ENCODE data around the gene ALG2. TPM values are rescaled to one million over a fixed set of nuclear protein-coding genes. Genes with fewer than 3 reads are reported as not detected.

ALG2 gene
- total RNA-seq, 8 experiments from 2014 or later: 16.7 to 62.2 (median 27.8) TPM

DNA sequence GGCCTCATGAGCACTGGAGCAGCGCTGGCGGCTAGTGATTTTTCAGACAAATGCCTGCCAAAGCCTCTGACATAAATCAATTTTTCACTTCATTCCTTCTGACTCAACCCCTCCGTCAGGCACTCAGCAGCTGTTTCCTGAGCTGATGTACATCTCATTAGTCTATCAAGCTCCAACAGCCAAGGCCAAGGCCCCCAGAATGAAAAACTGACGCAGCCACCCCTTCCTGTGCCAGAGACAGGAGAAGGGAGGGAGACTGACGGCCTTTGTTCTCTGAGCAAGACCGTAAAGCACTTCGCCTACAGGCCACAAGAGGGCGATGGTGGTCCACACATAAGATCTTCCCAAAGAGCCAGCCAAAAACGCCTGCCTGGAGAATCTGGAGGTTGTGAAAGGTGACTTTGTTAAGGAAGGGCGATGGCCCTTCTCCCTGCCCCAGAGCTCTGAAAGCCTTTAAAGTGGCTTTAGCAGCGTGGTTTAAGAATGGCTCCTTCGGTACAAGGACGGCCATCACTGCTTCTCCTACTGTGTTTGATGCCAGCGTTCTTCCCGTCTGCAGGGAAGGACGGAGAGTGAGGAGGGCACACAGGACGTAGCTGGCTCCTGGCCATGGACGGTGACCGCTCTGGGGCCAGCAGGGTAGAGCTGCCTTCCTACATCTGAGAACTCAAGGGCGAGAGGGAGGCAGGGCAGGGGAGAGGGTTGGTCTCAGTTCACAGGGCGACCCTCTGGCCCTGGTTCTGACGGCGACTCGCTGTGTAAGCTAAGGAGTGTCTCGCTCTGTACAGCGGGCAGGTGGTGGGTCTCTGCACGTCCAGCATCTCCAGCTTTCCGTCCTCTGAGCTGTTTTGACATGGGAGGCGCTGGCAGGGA is 37.0 kb downstream of the ALG2 start:
- Histone ChIP-seq H3K4me1 (replicated peaks in 1 of 2) (peaks cover 20 to 26% of the 10 kb centered on the region in 2 donors), H3K4me3 (no peak overlapping the region), H3K27ac (peak overlapping the region; percentile 26 to 42)
- in situ Hi-C loops (cut with MboI; ENCODE audit: low pct_unique_long_range_greater_than_20kb in 2 of 9, low sequenced_read_pairs in 9 of 9, unreplicated experiment in 9 of 9): loop anchor here in 3 of 9 experiments (10.0 to 25.0 kb wide), 4 partner anchors 628 to 1403 kb away; partner anchors contain the start of genes CAVIN4 (in 1 of the 3) and NR4A3 (in 1 of the 3)
- 4 to 72% (median 32%) methylated on average over 2 to 15 of the region's 29 CpGs; no CpG with 5 or more reads in 3 of the 10 experiments for WGBS, 10 experiments
- peak; percentile 90 to 99 (median 96) for ATAC-seq (replicated peaks in 6 of 8)

DNA sequence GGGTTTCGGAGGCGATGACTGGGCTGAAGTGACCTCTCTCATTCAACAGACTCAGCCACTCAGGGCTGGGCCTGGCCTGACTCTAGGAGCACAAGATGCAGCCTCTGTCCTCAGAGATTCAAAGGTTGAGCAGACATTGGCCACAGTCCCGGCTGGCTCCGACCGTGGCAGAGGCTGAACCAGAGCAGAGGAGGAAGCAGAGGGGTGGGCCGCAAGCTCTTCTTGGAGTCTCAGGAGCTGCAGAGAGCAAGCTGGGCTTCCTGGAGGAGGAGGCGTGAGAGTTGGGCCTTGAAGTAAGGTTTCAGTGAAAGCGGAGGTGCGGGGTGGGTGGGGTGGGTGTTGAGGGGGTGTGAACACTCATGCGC is 37.6 kb downstream of the ALG2 start:
- Histone ChIP-seq H3K27ac (peak overlapping the region; percentile 26 to 42), H3K4me3 (no peak overlapping the region), H3K4me1 (replicated peaks in 1 of 2) (peaks cover 20% of the 10 kb centered on the region in 2 donors)
- in situ Hi-C loops (cut with MboI; ENCODE audit: low pct_unique_long_range_greater_than_20kb in 2 of 9, low sequenced_read_pairs in 9 of 9, unreplicated experiment in 9 of 9): loop anchor here in 3 of 9 experiments (10.0 to 25.0 kb wide), 4 partner anchors 628 to 1403 kb away; partner anchors contain the start of genes CAVIN4 (in 1 of the 3) and NR4A3 (in 1 of the 3)
- 20 to 100% (median 60%) methylated on average over 1 to 5 of the region's 10 CpGs; no CpG with 5 or more reads in 5 of the 10 experiments for WGBS, 10 experiments
- ATAC-seq (replicated peaks in 6 of 8): no peak

GRCh38 chr9:99183616-99184015 is 38.1 kb downstream of the ALG2 start:
- Histone ChIP-seq H3K4me1 (replicated peaks in 1 of 2) (peaks cover 18 to 20% of the 10 kb centered on the region in 2 donors), H3K27ac (peak overlapping the region in 1 of 2 donors; percentile 54), H3K4me3 (no peak overlapping the region)
- in situ Hi-C loops (cut with MboI; ENCODE audit: low pct_unique_long_range_greater_than_20kb in 2 of 9, low sequenced_read_pairs in 9 of 9, unreplicated experiment in 9 of 9): loop anchor here in 3 of 9 experiments (10.0 to 25.0 kb wide), 4 partner anchors 629 to 1404 kb away; partner anchors contain the start of genes CAVIN4 (in 1 of the 3) and NR4A3 (in 1 of the 3)
- ATAC-seq (replicated peaks in 6 of 8): no peak
- WGBS, 10 experiments: 80 to 100% (median 92%) methylated on average over 1 to 2 of the region's 3 CpGs; no CpG with 5 or more reads in 4 of the 10 experiments

- peaks cover 19 to 20% of the 10 kb centered on the region in 2 donors for H3K4me1 ChIP-seq (replicated peaks in 1 of 2)
- in situ Hi-C loops (cut with MboI; ENCODE audit: low pct_unique_long_range_greater_than_20kb in 2 of 9, low sequenced_read_pairs in 9 of 9, unreplicated experiment in 9 of 9): loop anchor here in 3 of 9 experiments (10.0 to 25.0 kb wide), 4 partner anchors 630 to 1405 kb away; partner anchors contain the start of genes CAVIN4 (in 1 of the 3) and NR4A3 (in 1 of the 3)
- 70 to 100% (median 80%) methylated on average over 1 to 3 of the region's 3 CpGs; no CpG with 5 or more reads in 3 of the 10 experiments for WGBS, 10 experiments
- H3K27ac ChIP-seq: no peak overlapping the region
- ATAC-seq (replicated peaks in 6 of 8): no peak
- H3K4me3 ChIP-seq: no peak overlapping the region
Observed at GRCh38 chr9:99182356-99182755, 39.4 kb downstream of the ALG2 start.

DNA sequence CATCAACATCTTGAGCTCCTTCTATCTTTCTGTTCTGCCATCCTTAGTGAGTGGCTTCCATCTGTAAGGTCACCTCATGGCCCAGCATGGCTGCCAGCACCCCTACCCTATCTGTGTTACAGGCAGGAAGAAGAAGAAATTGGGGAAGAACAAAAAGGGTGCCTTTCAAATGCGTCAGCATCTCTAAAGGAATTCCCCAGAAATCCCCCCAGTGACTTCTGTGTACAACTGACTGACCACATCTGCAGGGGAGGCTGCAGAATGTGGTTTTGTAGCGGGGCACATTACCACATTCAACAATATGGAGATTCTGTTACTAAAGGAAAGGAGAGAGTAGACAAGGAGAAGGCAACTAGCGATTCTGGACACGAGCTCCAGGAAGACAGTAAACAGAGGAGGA is 40.1 kb downstream of the ALG2 start:
- WGBS, 10 experiments: 49 to 85% (median 67%) methylated on average over 1 to 3 of the region's 4 CpGs; no CpG with 5 or more reads in 2 of the 10 experiments
- in situ Hi-C loops (cut with MboI; ENCODE audit: low pct_unique_long_range_greater_than_20kb in 2 of 9, low sequenced_read_pairs in 9 of 9, unreplicated experiment in 9 of 9): loop anchor here in 3 of 9 experiments (10.0 to 25.0 kb wide), 4 partner anchors 631 to 1406 kb away; partner anchors contain the start of genes CAVIN4 (in 1 of the 3) and NR4A3 (in 1 of the 3)
- no peak overlapping the region for H3K27ac ChIP-seq
- peak in 3 of 8 experiments; percentile 14 to 36 (median 29) for ATAC-seq (replicated peaks in 6 of 8)
- peaks cover 26 to 28% of the 10 kb centered on the region in 2 donors for H3K4me1 ChIP-seq (replicated peaks in 1 of 2)
- no peak overlapping the region for H3K4me3 ChIP-seq

- in situ Hi-C loops (cut with MboI; ENCODE audit: low pct_unique_long_range_greater_than_20kb in 2 of 9, low sequenced_read_pairs in 9 of 9, unreplicated experiment in 9 of 9): loop anchor here in 3 of 9 experiments (10.0 to 25.0 kb wide), 4 partner anchors 631 to 1406 kb away; partner anchors contain the start of genes CAVIN4 (in 1 of the 3) and NR4A3 (in 1 of the 3)
Observed at GRCh38 chr9:99181206-99181605, 40.5 kb downstream of the ALG2 start.

DNA sequence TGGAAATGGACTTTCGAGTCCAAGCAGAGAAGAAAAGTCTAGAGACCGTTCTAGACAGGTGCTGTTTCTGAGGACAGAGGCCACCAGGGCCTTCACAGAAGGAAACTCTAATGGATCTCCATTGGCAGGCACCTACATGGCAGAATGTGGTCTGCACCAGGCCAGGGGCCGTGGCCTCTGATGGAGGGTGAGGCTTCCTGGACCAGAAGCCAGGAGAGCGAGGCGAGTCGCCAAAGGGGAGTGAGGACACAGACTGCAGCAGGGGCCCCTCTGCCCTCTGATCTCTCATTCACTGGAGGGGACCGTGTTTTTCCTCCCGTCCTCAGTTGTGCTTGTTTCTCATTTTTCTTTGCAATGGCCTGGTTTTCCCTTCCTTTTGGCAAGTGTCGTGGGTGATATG is 41.1 kb downstream of the ALG2 start:
- Histone ChIP-seq H3K27ac (no peak overlapping the region), H3K4me1 (replicated peaks in 1 of 2) (peaks cover 31 to 32% of the 10 kb centered on the region in 2 donors), H3K4me3 (no peak overlapping the region)
- WGBS, 10 experiments: 68 to 100% (median 90%) methylated on average over 1 to 8 of the region's 9 CpGs; no CpG with 5 or more reads in 2 of the 10 experiments
- in situ Hi-C loops (cut with MboI; ENCODE audit: low pct_unique_long_range_greater_than_20kb in 2 of 9, low sequenced_read_pairs in 9 of 9, unreplicated experiment in 9 of 9): loop anchor here in 3 of 9 experiments (10.0 to 25.0 kb wide), 4 partner anchors 632 to 1407 kb away; partner anchors contain the start of genes CAVIN4 (in 1 of the 3) and NR4A3 (in 1 of the 3)
- no peak for ATAC-seq (replicated peaks in 6 of 8)

More at GRCh38 chr9:99181206-99181605, 40.5 kb downstream of the ALG2 start:
- Histone ChIP-seq H3K4me3 (no peak overlapping the region), H3K4me1 (replicated peaks in 1 of 2) (peaks cover 31 to 32% of the 10 kb centered on the region in 2 donors), H3K27ac (no peak overlapping the region)
- WGBS, 10 experiments: 33 to 100% (median 63%) methylated on average over 1 to 2 of the region's 2 CpGs; no CpG with 5 or more reads in 5 of the 10 experiments
- peak in 2 of 8 experiments; percentile 9 to 21 for ATAC-seq (replicated peaks in 6 of 8)

- ATAC-seq (replicated peaks in 6 of 8): no peak
- no peak overlapping the region for H3K27ac ChIP-seq
- WGBS, 10 experiments: 80 to 100% (median 100%) methylated on average over 1 of the region's 1 CpG
- no peak overlapping the region for H3K4me3 ChIP-seq
- peaks cover 31% of the 10 kb centered on the region in 2 donors for H3K4me1 ChIP-seq (replicated peaks in 1 of 2)
- in situ Hi-C loops (cut with MboI; ENCODE audit: low pct_unique_long_range_greater_than_20kb in 2 of 9, low sequenced_read_pairs in 9 of 9, unreplicated experiment in 9 of 9): loop anchor here in 3 of 9 experiments (10.0 to 25.0 kb wide), 4 partner anchors 632 to 1407 kb away; partner anchors contain the start of genes CAVIN4 (in 1 of the 3) and NR4A3 (in 1 of the 3)
Observed at GRCh38 chr9:99180199-99180598, 41.5 kb downstream of the ALG2 start.

GRCh38 chr9:99178912-99179872 is 42.5 kb downstream of the ALG2 start:
- WGBS, 10 experiments: 76 to 100% (median 88%) methylated on average over 1 to 15 of the region's 17 CpGs; no CpG with 5 or more reads in 1 of the 10 experiments
- in situ Hi-C loops (cut with MboI; ENCODE audit: low pct_unique_long_range_greater_than_20kb in 2 of 9, low sequenced_read_pairs in 9 of 9, unreplicated experiment in 9 of 9): loop anchor here in 3 of 9 experiments (25.0 kb wide), 3 partner anchors 633 to 1408 kb away; partner anchors contain the start of genes CAVIN4 (in 1 of the 3) and NR4A3 (in 1 of the 3)
- no peak overlapping the region for H3K27ac ChIP-seq
- peaks cover 26 to 29% of the 10 kb centered on the region in 2 donors for H3K4me1 ChIP-seq (replicated peaks in 1 of 2)
- H3K4me3 ChIP-seq: no peak overlapping the region
- no peak for ATAC-seq (replicated peaks in 6 of 8)

DNA sequence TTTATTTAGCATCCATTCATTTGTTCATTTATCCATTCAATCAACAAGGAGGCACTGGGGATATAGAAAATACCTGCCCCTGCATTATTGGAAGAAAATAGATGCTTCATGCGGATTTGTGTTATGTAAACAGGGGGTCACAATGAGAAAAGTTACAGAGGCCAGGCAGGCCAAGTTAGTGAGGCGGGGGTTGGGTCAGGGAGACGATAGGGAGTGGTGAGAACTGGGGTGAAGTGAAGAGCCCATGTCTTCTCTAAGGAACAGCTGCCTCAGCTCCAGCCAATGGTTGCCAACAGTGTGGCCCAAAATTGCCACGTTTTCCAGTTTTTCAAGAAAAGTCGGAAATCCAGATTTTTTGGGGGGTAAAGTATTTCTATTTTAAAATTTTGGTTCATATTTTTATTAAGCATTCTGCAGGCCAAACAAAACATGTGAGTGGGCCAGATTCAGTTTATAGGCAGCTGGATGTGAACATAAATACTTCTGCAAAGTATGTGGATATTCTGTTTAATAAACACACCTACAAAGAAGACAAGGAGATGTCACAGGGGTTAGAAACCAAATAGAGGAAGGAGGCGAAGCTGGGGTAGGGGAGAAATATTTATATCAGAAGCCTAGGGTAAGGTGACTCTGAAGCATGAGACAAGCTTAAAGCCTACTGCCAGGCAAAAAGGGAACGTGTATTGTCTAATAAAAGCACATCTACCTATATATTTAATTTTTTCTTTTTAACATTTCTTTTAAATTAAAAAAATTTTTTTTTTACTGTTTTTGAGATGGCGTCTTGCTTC is 44.0 kb downstream of the ALG2 start:
- Histone ChIP-seq H3K4me1 (replicated peaks in 1 of 2) (peaks cover 32% of the 10 kb centered on the region in 2 donors), H3K4me3 (no peak overlapping the region), H3K27ac (no peak overlapping the region)
- no peak for ATAC-seq (replicated peaks in 6 of 8)
- in situ Hi-C loops (cut with MboI; ENCODE audit: low pct_unique_long_range_greater_than_20kb in 2 of 9, low sequenced_read_pairs in 9 of 9, unreplicated experiment in 9 of 9): loop anchor here in 3 of 9 experiments (25.0 kb wide), 3 partner anchors 635 to 1410 kb away; partner anchors contain the start of genes CAVIN4 (in 1 of the 3) and NR4A3 (in 1 of the 3)
- 65 to 100% (median 94%) methylated on average over 2 to 8 of the region's 8 CpGs; no CpG with 5 or more reads in 1 of the 10 experiments for WGBS, 10 experiments

Measured in motor neuron (in vitro differentiated cells).